H54 (cell line): ENCODE measurements around the gene CALN1.
"Not testable (repeated sequence)": the region's sequence is repeated elsewhere in the genome, so short reads cannot be mapped to it uniquely, and the experiment has no call there.

ENCODE experiments used
- DNase-seq: peaks from one replicate; pipeline ENCODE4 v3.0.0; 2011; ENCODE audit warnings: low spot score, mixed read lengths; ENCODE audit not compliant: insufficient read length
- FAIRE-seq: peaks from 3 replicates; lab custom pipeline; 2011; peaks lifted over from hg19 to GRCh38; lab: Jason Lieb, UNC
- POLR2A ChIP-seq: IDR thresholded peaks from 2 replicates; pipeline ENCODE4 v1.6.1; 2011; ENCODE audit warnings: low read depth, mild to moderate bottlenecking, low read length

Gene CALN1

DNA sequence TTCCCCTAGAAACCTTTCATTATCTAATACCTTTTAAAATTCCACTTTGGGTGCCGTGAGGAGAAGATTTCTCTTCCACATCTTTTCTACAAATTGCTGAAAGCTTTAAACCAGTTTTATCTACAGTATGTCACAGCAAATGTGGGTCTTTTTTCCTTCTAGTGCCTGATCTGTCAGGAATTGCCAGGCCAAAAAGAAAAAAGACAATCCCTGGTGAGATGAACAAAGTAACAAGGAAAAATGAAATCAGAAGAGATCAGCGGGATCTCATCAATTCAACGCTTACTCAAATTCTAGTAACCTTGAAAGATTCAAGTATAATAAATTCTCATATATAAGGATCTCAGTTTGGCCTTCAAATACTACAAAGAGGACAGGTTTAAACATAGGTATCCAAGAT is 449.5 kb downstream of the CALN1 start:
- no peak for TF ChIP-seq POLR2A
- no peak for DNase-seq
- FAIRE-seq = no peak

DNA sequence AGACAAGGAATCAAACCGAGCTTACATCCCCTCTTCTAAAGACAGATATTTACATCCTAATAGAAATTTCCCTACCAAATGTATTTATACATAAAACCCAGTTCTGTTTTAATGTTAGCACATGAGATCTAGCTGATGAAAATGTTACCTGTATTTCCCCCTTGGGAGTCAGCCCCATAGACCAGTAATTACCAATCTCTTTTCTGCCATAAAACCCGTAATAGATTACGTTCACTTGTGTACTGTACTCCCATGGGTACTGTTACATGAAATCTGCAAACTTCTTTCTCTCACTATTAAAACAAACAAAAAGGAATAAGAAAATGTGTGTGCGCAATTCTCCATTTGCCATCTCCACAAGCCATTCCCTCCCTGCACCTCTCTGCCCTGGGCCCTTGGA is 450.9 kb downstream of the CALN1 start:
- no peak for DNase-seq
- TF ChIP-seq POLR2A = no peak
- no peak for FAIRE-seq

DNA sequence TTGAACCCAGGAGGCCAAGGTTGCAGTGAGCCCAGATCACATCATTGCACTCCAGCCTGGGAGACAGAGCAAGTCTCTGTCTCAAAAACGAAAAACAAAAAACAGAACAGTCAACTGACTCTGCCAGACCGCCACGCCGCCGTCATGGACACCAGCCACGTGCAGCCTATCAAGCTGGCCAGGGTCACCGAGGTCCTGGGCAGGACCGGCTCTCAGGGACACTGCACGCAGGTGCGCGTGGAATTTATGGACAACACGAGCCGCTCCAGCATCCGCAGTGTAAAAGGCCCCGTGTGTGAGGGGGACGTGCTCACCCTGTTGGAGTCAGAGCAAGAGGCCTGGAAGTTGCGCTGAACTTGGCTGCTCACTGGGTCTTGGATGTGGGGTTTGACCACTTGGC is 470.0 kb downstream of the CALN1 start:
- TF ChIP-seq POLR2A = no peak
- DNase-seq = no peak
- no peak for FAIRE-seq

DNA sequence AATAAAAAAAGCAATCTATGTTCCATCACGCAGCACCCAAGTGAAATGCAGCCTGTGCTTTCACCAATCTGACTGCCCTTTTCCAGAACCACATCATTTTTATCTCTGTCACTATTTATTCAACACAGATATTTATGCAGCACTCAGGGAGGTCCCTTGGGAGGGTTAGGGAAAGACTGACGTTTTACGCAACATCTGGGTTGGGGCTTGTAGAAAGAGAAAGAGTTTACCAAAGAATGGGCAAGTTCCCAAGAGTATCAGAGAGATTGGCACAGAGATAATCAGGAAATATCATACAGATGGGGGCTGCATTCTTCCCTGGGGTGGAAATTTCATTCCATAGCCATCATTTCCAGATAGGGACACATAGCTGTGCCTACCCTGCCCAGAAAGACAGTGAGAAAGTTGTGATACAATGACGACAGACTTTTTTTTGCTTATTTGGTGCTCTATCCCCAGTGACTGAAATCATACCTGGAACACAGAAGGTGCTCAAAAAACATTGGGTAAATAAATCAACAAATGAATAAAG is 474.2 kb downstream of the CALN1 start:
- no peak for TF ChIP-seq POLR2A
- FAIRE-seq (no peak), DNase-seq (no peak)

DNA sequence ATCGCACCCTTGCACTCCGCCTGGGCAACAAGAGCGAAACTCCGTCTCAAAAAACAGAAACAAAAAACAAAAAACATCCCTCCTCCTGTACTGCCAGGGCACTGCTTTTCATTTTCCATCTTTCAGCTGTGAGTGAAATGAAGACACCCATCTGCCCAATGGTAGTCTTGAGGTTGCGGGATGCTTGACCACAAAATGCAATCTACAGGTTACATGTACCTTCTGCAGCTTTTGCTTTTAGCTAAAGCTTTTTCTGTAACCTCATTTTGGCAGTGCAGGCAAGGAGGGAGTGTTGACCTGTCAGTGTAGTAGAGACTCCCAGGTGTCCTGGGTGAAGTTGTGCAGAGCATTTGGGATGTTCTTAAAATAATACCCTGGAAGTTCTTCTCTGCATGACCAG is 476.5 kb downstream of the CALN1 start:
- TF ChIP-seq POLR2A = no peak
- DNase-seq (no peak), FAIRE-seq (no peak)

DNA sequence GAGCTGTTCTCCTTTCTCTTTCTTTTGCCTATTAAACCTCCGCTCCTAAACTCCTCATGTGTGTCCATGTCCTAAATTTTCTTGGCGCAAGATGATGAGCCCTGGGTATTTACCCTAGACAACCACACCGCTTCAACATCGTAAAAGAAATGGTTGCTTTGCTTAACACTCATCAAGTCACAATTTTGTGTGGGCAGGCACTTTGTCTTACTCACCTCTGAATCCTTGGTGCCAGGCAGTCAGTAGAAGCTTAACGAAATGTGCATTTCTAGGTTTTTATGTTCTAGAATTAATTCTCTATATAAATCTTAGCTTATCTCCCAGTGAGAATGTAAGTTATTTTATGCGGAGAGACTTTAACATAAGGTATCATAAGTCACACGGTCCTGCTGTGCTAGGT is 478.7 kb downstream of the CALN1 start:
- DNase-seq = no peak

DNA sequence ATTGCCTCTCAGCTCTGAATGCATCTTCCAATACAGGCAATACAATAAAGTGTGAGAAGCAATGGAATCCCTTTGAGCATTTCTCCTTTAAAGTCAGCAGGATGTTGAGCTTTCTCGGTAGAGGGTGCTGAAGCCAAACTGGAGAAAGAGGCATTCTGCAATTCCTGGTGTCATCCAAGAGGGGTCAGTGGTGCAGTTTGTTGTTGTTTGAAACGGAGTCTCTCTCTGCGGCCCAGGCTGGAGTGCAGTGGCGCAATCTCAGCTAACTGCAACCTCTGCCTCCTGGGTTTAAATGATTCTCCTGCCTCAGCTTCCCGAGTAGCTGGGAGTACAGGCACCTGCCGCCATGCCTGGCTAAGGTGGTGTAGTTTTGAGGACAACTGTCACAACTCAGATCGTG is 486.5 kb downstream of the CALN1 start:
- FAIRE-seq = no peak
- no peak for TF ChIP-seq POLR2A
- DNase-seq = no peak

More for the DNA sequence above, 478.7 kb downstream of the CALN1 start:
- FAIRE-seq = no peak
- TF ChIP-seq POLR2A = no peak

DNA sequence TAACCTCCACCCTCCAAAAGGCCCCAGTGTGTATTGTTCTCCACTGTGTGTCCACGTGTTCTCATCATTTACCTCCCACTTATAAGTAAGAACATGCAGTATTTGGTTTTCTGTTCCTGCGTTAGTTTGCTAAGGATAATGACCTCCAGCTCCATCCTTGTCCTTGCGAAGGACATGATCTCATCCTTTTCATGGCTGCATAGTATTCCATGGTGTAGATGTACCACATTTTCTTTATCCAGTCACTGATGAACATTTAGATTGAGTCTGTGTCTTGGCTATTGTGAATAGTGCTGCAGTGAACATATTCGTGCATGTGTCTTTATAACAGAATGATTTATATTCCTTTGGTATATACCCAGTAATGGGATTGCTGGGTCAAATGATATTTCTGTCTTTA is 497.9 kb downstream of the CALN1 start:
- FAIRE-seq = not testable (repeated sequence)

DNA sequence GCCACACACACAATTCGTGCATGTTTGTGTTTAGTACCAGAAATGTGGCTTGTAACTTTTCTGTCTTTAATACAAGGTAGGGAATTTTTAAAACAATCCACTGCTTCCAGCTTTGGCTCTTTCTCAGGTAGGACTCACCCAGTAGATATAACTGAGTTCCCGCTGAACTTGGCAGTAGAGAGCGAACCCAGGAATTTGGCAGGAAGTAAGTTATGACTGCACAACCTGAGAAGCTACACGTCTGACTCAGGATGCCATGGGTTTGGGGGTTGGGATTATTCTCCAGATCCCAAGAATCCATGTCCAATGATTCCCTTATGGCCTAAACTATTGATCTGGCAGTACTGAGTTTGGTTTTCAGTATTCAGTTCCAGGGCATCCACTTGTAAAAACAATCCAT is 499.7 kb downstream of the CALN1 start:
- TF ChIP-seq POLR2A = no peak
- no peak for DNase-seq
- no peak for FAIRE-seq

More for the DNA sequence above, 497.9 kb downstream of the CALN1 start:
- DNase-seq = not testable (repeated sequence)

DNA sequence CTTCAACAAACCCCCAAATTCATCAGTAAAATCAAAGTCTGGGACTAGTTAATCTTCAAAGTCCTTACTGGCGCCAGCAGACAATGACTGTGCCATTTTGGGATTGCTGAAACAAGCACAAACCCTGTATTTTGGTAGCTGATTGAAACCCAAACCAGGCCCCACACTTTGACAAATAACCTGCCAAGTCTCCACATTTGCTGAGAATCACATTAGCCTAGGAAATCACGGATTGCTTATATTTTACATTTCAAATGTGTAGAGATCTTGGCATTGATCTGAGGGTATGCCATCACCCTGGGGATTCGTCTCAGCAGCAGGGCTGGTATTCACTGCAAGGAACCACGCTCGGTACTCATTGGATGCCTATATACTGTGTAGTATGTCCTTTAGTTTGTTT is 501.1 kb downstream of the CALN1 start:
- DNase-seq (no peak), FAIRE-seq (no peak)
- no peak for TF ChIP-seq POLR2A

DNA sequence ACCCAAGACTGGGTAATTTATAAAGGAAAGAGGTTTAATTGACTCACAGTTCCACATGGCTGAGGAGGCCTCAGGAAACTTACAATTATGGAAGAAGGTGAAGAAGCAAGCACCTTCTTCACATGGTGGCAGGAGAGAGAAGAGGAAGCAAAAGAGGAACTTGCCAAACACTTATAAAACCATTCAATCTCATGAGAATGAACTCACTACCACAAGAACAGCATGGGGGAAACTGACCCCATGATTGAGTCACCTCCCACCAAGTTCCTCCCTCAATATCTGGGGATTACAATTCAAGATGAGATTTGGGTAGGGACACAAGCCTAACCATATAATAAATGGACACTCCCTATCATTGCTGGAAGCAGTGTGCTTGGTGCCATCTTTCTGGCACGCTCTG is 506.3 kb downstream of the CALN1 start:
- FAIRE-seq (no peak), DNase-seq (no peak)
- TF ChIP-seq POLR2A = no peak

DNA sequence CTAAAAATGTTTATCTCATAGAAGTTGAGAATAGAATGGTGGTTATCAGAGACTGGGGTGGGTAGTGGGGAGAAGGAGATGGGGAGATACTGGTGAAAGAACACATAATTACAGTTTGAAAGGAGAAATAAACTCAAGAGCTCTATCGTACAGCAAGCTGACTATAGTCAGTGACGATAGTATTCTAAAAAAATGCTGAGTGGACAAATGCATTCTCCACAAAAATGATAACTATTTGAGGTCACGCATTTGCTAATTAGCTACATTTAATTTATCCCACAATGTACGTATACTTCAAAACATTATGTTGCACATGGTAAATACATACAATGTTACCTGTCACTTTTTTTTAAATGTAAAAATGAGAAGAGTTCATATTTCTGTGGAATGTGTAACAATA is 507.7 kb downstream of the CALN1 start:
- no peak for FAIRE-seq
- DNase-seq = no peak
- TF ChIP-seq POLR2A = no peak

DNA sequence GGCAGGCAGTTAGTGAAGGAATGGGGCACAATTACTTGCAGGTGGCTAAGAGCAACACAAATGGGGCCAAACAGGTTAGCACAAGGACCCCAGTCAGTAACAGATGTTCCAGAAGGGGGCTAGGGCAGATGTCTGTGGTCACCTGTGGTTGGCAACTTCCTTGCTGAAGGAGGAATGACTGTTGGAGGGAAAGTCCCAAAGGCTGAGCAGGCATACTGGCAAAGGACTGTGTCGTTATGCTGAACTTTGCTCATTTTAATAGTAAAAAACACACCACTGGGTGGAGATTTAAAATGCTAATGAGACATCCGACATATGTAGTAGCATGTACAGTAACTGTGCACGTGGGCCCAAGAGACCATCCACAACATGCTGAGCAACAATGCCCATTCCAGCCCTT is 511.6 kb downstream of the CALN1 start:
- no peak for FAIRE-seq

DNA sequence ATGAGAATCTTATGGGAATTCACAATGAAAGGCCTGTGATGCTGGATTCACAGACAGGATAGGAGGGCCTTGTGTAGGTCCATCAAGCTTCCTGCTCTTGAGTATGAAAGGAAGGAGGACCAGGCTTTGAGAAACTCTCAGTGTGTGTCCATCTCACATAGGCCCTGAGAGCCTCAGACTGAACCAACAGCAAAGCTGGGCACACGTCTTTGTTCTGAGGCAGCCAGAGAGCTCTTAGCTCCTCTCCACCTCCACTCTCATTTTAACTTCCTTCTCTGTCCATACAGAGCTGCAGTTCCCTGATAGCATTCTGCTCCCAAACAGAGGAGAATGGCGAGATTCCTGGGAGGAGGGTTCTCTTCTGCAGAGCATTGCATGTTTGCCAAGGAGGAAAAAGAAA is 515.6 kb downstream of the CALN1 start:
- TF ChIP-seq POLR2A = no peak
- no peak for DNase-seq
- no peak for FAIRE-seq

More for the DNA sequence above, 511.6 kb downstream of the CALN1 start:
- no peak for DNase-seq
- TF ChIP-seq POLR2A = no peak

DNA sequence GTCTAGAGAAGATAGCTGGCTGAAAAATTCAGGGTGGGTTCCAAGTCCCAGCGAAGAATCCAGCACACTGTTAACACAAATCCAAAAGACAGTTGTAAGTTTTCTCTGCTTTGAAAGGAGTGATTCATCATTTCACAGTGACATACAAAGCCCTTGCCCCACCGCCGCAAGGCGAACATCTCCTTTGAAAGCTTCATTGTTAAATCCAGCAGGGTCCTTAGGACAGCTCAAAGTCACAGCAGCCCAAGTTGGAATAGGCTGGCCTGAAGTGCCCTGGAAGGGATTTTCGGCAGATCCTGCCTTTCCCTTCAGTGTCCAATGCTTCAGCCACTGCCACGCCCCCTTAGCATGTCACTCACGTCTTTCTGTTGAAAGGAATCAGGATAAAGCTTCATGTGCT is 526.1 kb downstream of the CALN1 start:
- no peak for FAIRE-seq
- no peak for DNase-seq
- TF ChIP-seq POLR2A = no peak

DNA sequence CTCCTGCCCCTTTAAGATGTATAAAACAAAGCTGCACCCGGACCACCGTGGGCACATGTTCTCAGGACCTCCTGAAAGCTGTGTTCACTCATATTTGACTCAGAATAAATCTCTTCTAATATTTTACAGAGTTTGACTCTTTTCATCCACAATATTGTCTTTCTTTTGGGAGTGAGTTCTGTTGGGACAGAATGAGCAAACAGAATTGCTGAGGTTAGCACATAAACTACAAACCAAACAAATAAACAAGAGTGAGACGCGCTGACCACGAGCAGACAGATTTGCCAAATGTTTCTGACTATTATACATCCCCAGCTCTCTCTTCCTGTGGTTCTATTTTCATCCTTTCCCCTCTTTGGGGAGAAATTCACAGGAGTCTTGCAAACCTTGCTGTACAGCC is 526.7 kb downstream of the CALN1 start:
- FAIRE-seq = no peak
- TF ChIP-seq POLR2A = no peak
- no peak for DNase-seq
